Cardiac muscle cell (in vitro differentiated cells and primary cell): Measurements from ENCODE around the gene ZNF665. TPM values are rescaled to one million over a fixed set of nuclear protein-coding genes. Genes with fewer than 3 reads are reported as not detected.
"Not testable (repeated sequence)": the region's sequence is repeated elsewhere in the genome, so short reads cannot be mapped to it uniquely, and the experiment has no call there.

Experiments
- DNase-seq, 2 donors: peaks; one replicate each; pipeline versions ENCODE4 v3.0.0 to v3.0.0-alpha.2; 2010 to 2017; ENCODE audit warnings: low read depth in 1 of 2, low spot score in 1 of 2
- H3K27ac ChIP-seq: fragments of 200-600 bp; sonication (generic); 2 replicates; pipeline ENCODE4 v1.5.1; 2016
- H3K27me3 ChIP-seq: fragments of 200-600 bp; sonication (generic); 2 replicates; pipeline ENCODE4 v1.6.0; 2016; ENCODE audit warnings: control low read depth
- H3K36me3 ChIP-seq: fragments of 200-600 bp; sonication (generic); 2 replicates; pipeline ENCODE4 v1.5.1; 2016; ENCODE audit warnings: control low read depth
- H3K4me1 ChIP-seq: fragments of 200-600 bp; sonication (generic); 2 replicates; pipeline ENCODE4 v1.8.1; 2017; ENCODE audit warnings: low read depth, mild to moderate bottlenecking, mixed run types
- H3K4me3 ChIP-seq: fragments of 200-600 bp; sonication (generic); 2 replicates; pipeline ENCODE4 v1.5.1; 2016; ENCODE audit warnings: mild to moderate bottlenecking
- H3K9me3 ChIP-seq: fragments of 200-600 bp; sonication (generic); 2 replicates; pipeline ENCODE4 v1.5.1; 2017; ENCODE audit warnings: low read depth, mild to moderate bottlenecking, control low read depth
- polyA plus RNA-seq: library from polyadenylated mRNA; unstranded; fragments of >200 nt; fragmentation: Nextera tagmentation; extraction: Ambion mirVana; gene quantifications from 2 replicates; pipeline ENCODE4 v1.2.1, GENCODE V29; 2016
- total RNA-seq: library from RNA; depleted of rRNA; stranded (reverse); fragments of >200 nt; gene quantifications from 2 replicates; pipeline ENCODE4 v1.2.3, GENCODE V29; 2016
- TF ChIP-seq, protein P1 (sequence below): IDR thresholded peaks from 2 replicates; pipeline ENCODE4 v1.5.1; 2012; ENCODE audit warnings: low read depth, mild to moderate bottlenecking, low read length

The ZNF665 gene
- total and polyA plus RNA-seq, 2 experiments from 2014 or later: 1.4 to 4.1 TPM

DNA sequence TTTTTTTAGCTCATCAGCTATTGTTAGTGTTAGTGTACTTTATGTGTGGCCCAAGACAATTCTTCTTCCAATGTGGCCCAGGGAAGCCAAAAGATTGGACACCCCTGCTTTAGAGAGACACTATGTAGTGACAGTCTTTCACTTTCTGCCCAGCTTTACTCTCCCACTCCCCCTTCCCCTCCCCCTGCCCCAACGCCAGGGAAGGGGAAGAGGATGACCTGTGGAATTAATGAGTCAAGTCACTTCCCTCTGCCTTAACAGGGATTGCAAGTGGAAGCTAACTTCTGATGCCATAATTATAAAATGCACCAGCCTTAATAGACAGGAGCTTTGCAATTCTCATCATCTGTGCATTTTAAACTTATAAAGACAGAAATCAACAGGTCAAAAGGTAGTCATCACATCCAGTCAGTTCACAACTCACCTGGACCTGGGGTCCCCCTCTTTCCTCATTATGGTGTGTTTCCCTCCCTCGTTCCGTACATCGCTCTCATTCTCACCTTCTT lies 62.0 kb downstream of the ZNF665 start:
- H3K36me3 ChIP-seq: no peaks in the 10 kb centered on the region
- no peaks in the 10 kb centered on the region for H3K27me3 ChIP-seq
- DNase-seq: no peak
- no peak overlapping the region for H3K4me3 ChIP-seq
- TF ChIP-seq, protein P1, sequence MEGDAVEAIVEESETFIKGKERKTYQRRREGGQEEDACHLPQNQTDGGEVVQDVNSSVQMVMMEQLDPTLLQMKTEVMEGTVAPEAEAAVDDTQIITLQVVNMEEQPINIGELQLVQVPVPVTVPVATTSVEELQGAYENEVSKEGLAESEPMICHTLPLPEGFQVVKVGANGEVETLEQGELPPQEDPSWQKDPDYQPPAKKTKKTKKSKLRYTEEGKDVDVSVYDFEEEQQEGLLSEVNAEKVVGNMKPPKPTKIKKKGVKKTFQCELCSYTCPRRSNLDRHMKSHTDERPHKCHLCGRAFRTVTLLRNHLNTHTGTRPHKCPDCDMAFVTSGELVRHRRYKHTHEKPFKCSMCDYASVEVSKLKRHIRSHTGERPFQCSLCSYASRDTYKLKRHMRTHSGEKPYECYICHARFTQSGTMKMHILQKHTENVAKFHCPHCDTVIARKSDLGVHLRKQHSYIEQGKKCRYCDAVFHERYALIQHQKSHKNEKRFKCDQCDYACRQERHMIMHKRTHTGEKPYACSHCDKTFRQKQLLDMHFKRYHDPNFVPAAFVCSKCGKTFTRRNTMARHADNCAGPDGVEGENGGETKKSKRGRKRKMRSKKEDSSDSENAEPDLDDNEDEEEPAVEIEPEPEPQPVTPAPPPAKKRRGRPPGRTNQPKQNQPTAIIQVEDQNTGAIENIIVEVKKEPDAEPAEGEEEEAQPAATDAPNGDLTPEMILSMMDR: no peak
- H3K27ac ChIP-seq: no peak overlapping the region
- peaks cover 3% of the 10 kb centered on the region for H3K4me1 ChIP-seq
- H3K9me3 ChIP-seq: no peaks in the 10 kb centered on the region

DNA sequence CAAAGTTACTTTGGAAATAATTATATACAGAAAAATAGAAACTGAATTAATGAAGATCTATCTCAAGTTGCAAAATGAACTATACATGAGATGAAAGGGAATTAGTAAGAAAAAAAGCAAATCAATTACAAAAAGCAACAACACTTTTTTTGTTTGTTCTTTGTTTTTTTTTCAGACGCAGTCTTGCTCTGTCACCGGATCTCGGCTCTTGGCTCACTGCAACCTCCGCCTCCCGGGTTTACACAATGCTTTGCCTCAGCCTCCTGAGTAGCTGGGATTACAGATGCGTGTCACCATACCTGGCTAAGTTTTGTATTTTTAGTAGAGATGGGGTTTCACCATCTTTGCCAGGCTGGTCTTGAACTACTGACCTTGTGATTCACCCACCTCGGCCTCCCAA lies 62.7 kb downstream of the ZNF665 start:
- Histone ChIP-seq H3K27me3 (no peaks in the 10 kb centered on the region), H3K4me1 (peaks cover 3% of the 10 kb centered on the region), H3K27ac (no peak overlapping the region), H3K9me3 (no peaks in the 10 kb centered on the region), H3K4me3 (no peak overlapping the region), H3K36me3 (no peaks in the 10 kb centered on the region)
- no peak for DNase-seq
- TF ChIP-seq, protein P1: no peak

DNA sequence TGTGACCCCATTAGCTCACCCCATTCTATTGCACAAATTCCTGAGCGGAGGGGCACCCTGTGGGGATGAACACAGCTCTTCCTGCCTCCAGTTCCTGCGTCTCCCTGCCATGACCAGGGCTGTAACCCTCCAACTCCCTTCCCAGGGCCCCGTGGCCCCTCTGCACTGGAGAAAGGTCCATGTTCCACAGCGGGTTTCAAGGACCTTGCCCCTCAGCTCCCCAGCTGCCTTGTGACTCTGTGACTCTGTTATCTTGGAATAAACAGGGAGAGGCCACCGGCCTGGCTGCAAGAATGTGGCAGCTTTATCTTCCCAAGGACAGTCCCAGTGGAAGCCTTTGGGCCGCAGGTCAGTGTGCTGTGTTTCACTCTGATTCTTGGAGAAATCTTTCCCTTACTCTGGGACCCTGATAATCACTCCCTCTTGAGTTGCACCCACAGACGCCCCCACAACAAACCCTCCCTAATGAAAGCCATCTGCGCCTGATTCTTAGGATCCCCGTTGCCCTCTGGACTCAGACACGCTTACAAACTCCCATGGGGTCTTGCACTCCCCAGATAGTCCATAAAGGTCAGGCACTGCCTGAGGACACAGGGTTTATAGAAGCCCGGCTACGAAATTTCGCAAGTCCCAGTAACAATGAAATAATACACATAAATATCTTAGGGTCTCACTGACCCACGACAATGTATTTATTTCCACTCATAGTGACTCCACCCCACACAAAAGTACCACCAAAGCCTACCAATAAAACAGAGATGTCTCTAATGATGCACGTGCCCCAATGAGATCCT lies 66.2 kb downstream of the ZNF665 start:
- DNase-seq, H3K4me1 ChIP-seq, H3K9me3 ChIP-seq, H3K36me3 ChIP-seq, H3K4me3 ChIP-seq, H3K27me3 ChIP-seq: not testable (repeated sequence)
- peak overlapping the region; percentile 87 for H3K27ac ChIP-seq

DNA sequence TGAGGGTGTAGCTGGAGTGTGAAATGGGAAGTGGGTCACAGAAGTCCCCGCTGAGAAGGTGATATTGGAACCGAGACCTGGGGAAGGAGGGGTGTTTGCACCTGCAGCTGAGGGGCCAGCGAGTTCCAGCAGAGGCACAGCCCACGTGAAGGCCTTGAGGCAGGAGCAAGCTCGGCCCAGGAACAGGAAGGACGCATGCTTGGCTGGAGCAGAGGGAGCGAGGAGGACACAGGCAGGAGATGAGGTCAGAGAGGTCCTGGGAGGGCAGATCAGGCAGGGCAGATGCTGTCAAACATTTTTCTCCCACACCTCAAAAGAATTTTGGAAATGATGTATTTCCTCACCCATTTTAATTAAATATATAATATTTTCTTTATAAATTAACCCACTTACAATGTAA lies 69.8 kb downstream of the ZNF665 start:
- TF ChIP-seq, protein P1: no peak
- no peaks in the 10 kb centered on the region for H3K27me3 ChIP-seq

More for the DNA sequence above, 69.8 kb downstream of the ZNF665 start:
- H3K27ac ChIP-seq: no peak overlapping the region
- H3K4me3 ChIP-seq: no peak overlapping the region
- H3K36me3 ChIP-seq: no peaks in the 10 kb centered on the region
- peaks cover 3% of the 10 kb centered on the region for H3K4me1 ChIP-seq
- no peak for DNase-seq
- H3K9me3 ChIP-seq: no peaks in the 10 kb centered on the region

Other genes starting within 250 kb of the ZNF665 start
- 11.7 TPM in 2 replicates for gene ZNF816, start 230.5 kb downstream of the ZNF665 start, total RNA-seq
- 7.0 and 8.6 TPM in 2 replicates for gene ZNF816, start 230.5 kb downstream of the ZNF665 start, polyA plus RNA-seq
- gene ERVV-1, start 179.4 kb downstream of the ZNF665 start, total RNA-seq: not detected in 2 replicates
- 0.57 TPM in 1 of 2 replicates, not detected in the other for gene ERVV-1, start 179.4 kb downstream of the ZNF665 start, polyA plus RNA-seq
- 0.06 and 0.14 TPM in 2 replicates for gene ERVV-2, start 148.6 kb downstream of the ZNF665 start, total RNA-seq
- 0.91 TPM in 1 of 2 replicates, not detected in the other for gene ERVV-2, start 148.6 kb downstream of the ZNF665 start, polyA plus RNA-seq
- 56.3 and 110 TPM in 2 replicates for gene ZNF160, start 89.9 kb downstream of the ZNF665 start, total RNA-seq
- gene ZNF160, start 89.9 kb downstream of the ZNF665 start, polyA plus RNA-seq: 53.8 and 83.5 TPM in 2 replicates
- gene ZNF415, start 60.4 kb downstream of the ZNF665 start, total RNA-seq: 11.9 and 17.0 TPM in 2 replicates
- 11.8 and 22.9 TPM in 2 replicates for gene ZNF415, start 60.4 kb downstream of the ZNF665 start, polyA plus RNA-seq
- gene ZNF347, start 34.3 kb downstream of the ZNF665 start, total RNA-seq: 2.9 and 5.8 TPM in 2 replicates
- gene ZNF347, start 34.3 kb downstream of the ZNF665 start, polyA plus RNA-seq: 1.9 and 5.8 TPM in 2 replicates
- gene ZNF677, start 61.5 kb upstream of the ZNF665 start, total RNA-seq: 47.0 and 62.1 TPM in 2 replicates
- gene ZNF677, start 61.5 kb upstream of the ZNF665 start, polyA plus RNA-seq: 49.2 and 68.8 TPM in 2 replicates
- gene VN1R2, start 64.9 kb upstream of the ZNF665 start, total RNA-seq: not detected in 2 replicates
- gene VN1R2, start 64.9 kb upstream of the ZNF665 start, polyA plus RNA-seq: 0.21 TPM in 1 of 2 replicates, not detected in the other
- gene VN1R4, start 74.4 kb upstream of the ZNF665 start, total RNA-seq: not detected in 2 replicates
- not detected in 2 replicates for gene VN1R4, start 74.4 kb upstream of the ZNF665 start, polyA plus RNA-seq
- 4.5 TPM in 2 replicates for gene ZNF845, start 140.4 kb upstream of the ZNF665 start, total RNA-seq
- gene ZNF845, start 140.4 kb upstream of the ZNF665 start, polyA plus RNA-seq: 3.1 and 4.4 TPM in 2 replicates
- 3.2 and 7.1 TPM in 2 replicates for gene ZNF525, start 172.3 kb upstream of the ZNF665 start, total RNA-seq
- 3.3 and 3.9 TPM in 2 replicates for gene ZNF525, start 172.3 kb upstream of the ZNF665 start, polyA plus RNA-seq
- gene ZNF765, start 201.8 kb upstream of the ZNF665 start, total RNA-seq: 12.3 and 25.1 TPM in 2 replicates
- 6.4 and 14.1 TPM in 2 replicates for gene ZNF765, start 201.8 kb upstream of the ZNF665 start, polyA plus RNA-seq
- gene ZNF761, start 238.6 kb upstream of the ZNF665 start, total RNA-seq: 9.4 and 11.3 TPM in 2 replicates
- 11.7 and 14.3 TPM in 2 replicates for gene ZNF761, start 238.6 kb upstream of the ZNF665 start, polyA plus RNA-seq